ENCODE results near the gene MGP.
A peak's percentile ranks its signal among the peaks of the same experiment; 100 is the strongest.

MGP gene

GRCh38 chr12:14871247-14871646 lies 14.4 kb downstream of the MGP start:
- TF ChIP-seq EZH2 (IDR thresholded peaks at IDR 0.05) (no peak), POLR2AphosphoS5 (IDR thresholded peaks at IDR 0.05; ENCODE audit: borderline replicate concordance, low read depth, low read length) (no peak), FOXP2 (optimal IDR thresholded peaks at IDR 0.05; ENCODE audit: control extremely low read depth, extremely low read length, insufficient read depth) (no peak)
- no peak overlapping the region for H3K9ac ChIP-seq (ENCODE audit: insufficient read length)
- no peak overlapping the region for H3K4me3 ChIP-seq
- H3K36me3 ChIP-seq (ENCODE audit: insufficient read depth, low read length), result no peaks in the 10 kb centered on the region
- no peaks in the 10 kb centered on the region for H3K9me3 ChIP-seq (ENCODE audit: low read depth, low read length)
- no peak overlapping the region for H3K27ac ChIP-seq
- no peak for DNase-seq (ENCODE audit: low read depth, low spot score)

- no peak for DNase-seq (ENCODE audit: low read depth, low spot score)
- no peak for TF ChIP-seq POLR2AphosphoS5 (IDR thresholded peaks at IDR 0.05; ENCODE audit: borderline replicate concordance, low read depth, low read length)
- TF ChIP-seq FOXP2 (optimal IDR thresholded peaks at IDR 0.05; ENCODE audit: control extremely low read depth, extremely low read length, insufficient read depth), result no peak
- TF ChIP-seq EZH2 (IDR thresholded peaks at IDR 0.05), result no peak
- Histone ChIP-seq H3K4me3 (no peak overlapping the region), H3K36me3 (ENCODE audit: insufficient read depth, low read length) (no peaks in the 10 kb centered on the region), H3K9ac (ENCODE audit: insufficient read length) (no peak overlapping the region), H3K27ac (no peak overlapping the region), H3K9me3 (ENCODE audit: low read depth, low read length) (no peaks in the 10 kb centered on the region)
Measured at GRCh38 chr12:14868916-14869506, 16.6 kb downstream of the MGP start.

GRCh38 chr12:14860490-14860889 lies 25.2 kb downstream of the MGP start:
- Histone ChIP-seq H3K9me3 (ENCODE audit: low read depth, low read length) (no peaks in the 10 kb centered on the region), H3K36me3 (ENCODE audit: insufficient read depth, low read length) (no peaks in the 10 kb centered on the region), H3K4me3 (no peak overlapping the region), H3K27ac (no peak overlapping the region), H3K9ac (ENCODE audit: insufficient read length) (no peak overlapping the region)
- TF ChIP-seq FOXP2 (optimal IDR thresholded peaks at IDR 0.05; ENCODE audit: control extremely low read depth, extremely low read length, insufficient read depth) (no peak), EZH2 (IDR thresholded peaks at IDR 0.05) (no peak), POLR2AphosphoS5 (IDR thresholded peaks at IDR 0.05; ENCODE audit: borderline replicate concordance, low read depth, low read length) (no peak)
- no peak for DNase-seq (ENCODE audit: low read depth, low spot score)

- no peak for TF ChIP-seq EZH2 (IDR thresholded peaks at IDR 0.05)
- TF ChIP-seq FOXP2 (optimal IDR thresholded peaks at IDR 0.05; ENCODE audit: control extremely low read depth, extremely low read length, insufficient read depth), result no peak
- no peak for TF ChIP-seq POLR2AphosphoS5 (IDR thresholded peaks at IDR 0.05; ENCODE audit: borderline replicate concordance, low read depth, low read length)
- Histone ChIP-seq H3K4me3 (no peak overlapping the region), H3K36me3 (ENCODE audit: insufficient read depth, low read length) (no peaks in the 10 kb centered on the region), H3K9ac (ENCODE audit: insufficient read length) (no peak overlapping the region), H3K9me3 (ENCODE audit: low read depth, low read length) (no peaks in the 10 kb centered on the region), H3K27ac (no peak overlapping the region)
- DNase-seq (ENCODE audit: low read depth, low spot score), result no peak
Measured at GRCh38 chr12:14858513-14858912, 27.1 kb downstream of the MGP start.

- Histone ChIP-seq H3K9ac (ENCODE audit: insufficient read length) (peak overlapping the region; percentile 50), H3K36me3 (ENCODE audit: insufficient read depth, low read length) (no peaks in the 10 kb centered on the region), H3K27ac (peak overlapping the region; percentile 55; the same call in 1 of the 2 replicates), H3K4me3 (0 out of 2 replicates have a peak overlapping the region, but pooled peaks have one; percentile 1), H3K9me3 (ENCODE audit: low read depth, low read length) (no peaks in the 10 kb centered on the region)
- no peak for DNase-seq (ENCODE audit: low read depth, low spot score)
- TF ChIP-seq EZH2 (IDR thresholded peaks at IDR 0.05), result no peak
Measured at GRCh38 chr12:14854586-14855183, 31.0 kb downstream of the MGP start.

- H3K27ac ChIP-seq, result no peak overlapping the region
- no peak for DNase-seq (ENCODE audit: low read depth, low spot score)
- no peaks in the 10 kb centered on the region for H3K9me3 ChIP-seq (ENCODE audit: low read depth, low read length)
- peak overlapping the region; percentile 50 for H3K9ac ChIP-seq (ENCODE audit: insufficient read length)
- H3K36me3 ChIP-seq (ENCODE audit: insufficient read depth, low read length), result no peaks in the 10 kb centered on the region
- TF ChIP-seq EZH2 (IDR thresholded peaks at IDR 0.05) (no peak), FOXP2 (optimal IDR thresholded peaks at IDR 0.05; ENCODE audit: control extremely low read depth, extremely low read length, insufficient read depth) (no peak), POLR2AphosphoS5 (IDR thresholded peaks at IDR 0.05; ENCODE audit: borderline replicate concordance, low read depth, low read length) (no peak)
- H3K4me3 ChIP-seq, result no peak overlapping the region
Measured at GRCh38 chr12:14853961-14854360, 31.7 kb downstream of the MGP start.

GRCh38 chr12:14852880-14853279 lies 32.8 kb downstream of the MGP start:
- Histone ChIP-seq H3K9me3 (ENCODE audit: low read depth, low read length) (no peaks in the 10 kb centered on the region), H3K36me3 (ENCODE audit: insufficient read depth, low read length) (no peaks in the 10 kb centered on the region), H3K4me3 (no peak overlapping the region), H3K9ac (ENCODE audit: insufficient read length) (no peak overlapping the region), H3K27ac (no peak overlapping the region)
- no peak for DNase-seq (ENCODE audit: low read depth, low spot score)
- no peak for TF ChIP-seq EZH2 (IDR thresholded peaks at IDR 0.05)

- TF ChIP-seq POLR2AphosphoS5 (IDR thresholded peaks at IDR 0.05; ENCODE audit: borderline replicate concordance, low read depth, low read length), result no peak
- TF ChIP-seq EZH2 (IDR thresholded peaks at IDR 0.05), result no peak
- no peak for TF ChIP-seq FOXP2 (optimal IDR thresholded peaks at IDR 0.05; ENCODE audit: control extremely low read depth, extremely low read length, insufficient read depth)
- no peak overlapping the region for H3K27ac ChIP-seq
- H3K9ac ChIP-seq (ENCODE audit: insufficient read length), result no peak overlapping the region
- H3K4me3 ChIP-seq, result no peak overlapping the region
- DNase-seq (ENCODE audit: low read depth, low spot score), result no peak
- no peaks in the 10 kb centered on the region for H3K36me3 ChIP-seq (ENCODE audit: insufficient read depth, low read length)
- no peaks in the 10 kb centered on the region for H3K9me3 ChIP-seq (ENCODE audit: low read depth, low read length)
Measured at GRCh38 chr12:14850929-14851663, 34.6 kb downstream of the MGP start.
